Neural crest cell (in vitro differentiated cells): ENCODE results near the gene HPN. TPM values are rescaled to one million over a fixed set of nuclear protein-coding genes. Genes with fewer than 3 reads are reported as not detected.

Experiments used
- DNase-seq: peaks from one replicate; pipeline ENCODE4 v3.0.0; 2021; ENCODE audit warnings: low read depth, mixed read lengths, low spot score
- H3K27ac Mint-ChIP-seq: one replicate; pipeline ENCODE4 v1.8.0; 2021; ENCODE audit warnings: mild to moderate bottlenecking, mixed read lengths; ENCODE audit not compliant: unreplicated experiment
- H3K27me3 Mint-ChIP-seq: 2 replicates; pipeline ENCODE4 v1.8.0; 2021; ENCODE audit warnings: low read depth, mild to moderate bottlenecking, mixed read lengths
- H3K36me3 Mint-ChIP-seq: 2 replicates; pipeline ENCODE4 v1.8.0; 2021; ENCODE audit warnings: low read depth, mild to moderate bottlenecking, mixed read lengths
- H3K4me1 Mint-ChIP-seq: 2 replicates; pipeline ENCODE4 v1.8.0; 2021; ENCODE audit warnings: mixed read lengths
- H3K4me3 Mint-ChIP-seq: one replicate; pipeline ENCODE4 v1.8.0; 2021; ENCODE audit warnings: mild to moderate bottlenecking, mixed read lengths
- H3K9me3 Mint-ChIP-seq: 2 replicates; pipeline ENCODE4 v1.8.0; 2021; ENCODE audit warnings: mixed read lengths
- CTCF ChIP-seq: fragments of 200-600 bp; sonication (generic); conservative IDR thresholded peaks from 2 replicates; pipeline ENCODE4 v1.5.0; 2021; ENCODE audit warnings: antibody characterized with exemption, mild to moderate bottlenecking
- total RNA-seq: library from RNA; stranded (reverse); gene quantifications from 2 replicates; pipeline ENCODE4 v1.2.1, GENCODE V29; 2021

HPN gene
- total RNA-seq, 1 donor from 2014 or later, result 0.26 TPM

GRCh38 chr19:35068941-35069634 lies 27.6 kb downstream of the HPN start:
- H3K27ac Mint-ChIP-seq, result no peak overlapping the region
- peaks cover 19% of the 10 kb centered on the region for H3K4me1 Mint-ChIP-seq
- H3K9me3 Mint-ChIP-seq, result no peaks in the 10 kb centered on the region
- TF ChIP-seq CTCF, result no peak
- H3K36me3 Mint-ChIP-seq, result no peaks in the 10 kb centered on the region
- H3K4me3 Mint-ChIP-seq, result no peak overlapping the region
- DNase-seq, result no peak
- H3K27me3 Mint-ChIP-seq, result peaks cover 1% of the 10 kb centered on the region

- H3K36me3 Mint-ChIP-seq, result no peaks in the 10 kb centered on the region
- no peak overlapping the region for H3K4me3 Mint-ChIP-seq
- no peaks in the 10 kb centered on the region for H3K27me3 Mint-ChIP-seq
- no peaks in the 10 kb centered on the region for H3K9me3 Mint-ChIP-seq
- no peak for DNase-seq
- no peak overlapping the region for H3K27ac Mint-ChIP-seq
- TF ChIP-seq CTCF, result no peak
- peaks cover 19% of the 10 kb centered on the region for H3K4me1 Mint-ChIP-seq
Measured at GRCh38 chr19:35069696-35070095, 28.2 kb downstream of the HPN start.

- Mint-ChIP-seq H3K36me3 (no peaks in the 10 kb centered on the region), H3K27me3 (no peaks in the 10 kb centered on the region), H3K4me1 (peaks cover 19% of the 10 kb centered on the region), H3K9me3 (no peaks in the 10 kb centered on the region), H3K4me3 (no peak overlapping the region), H3K27ac (no peak overlapping the region)
- TF ChIP-seq CTCF, result no peak
- DNase-seq, result no peak
Measured at GRCh38 chr19:35070471-35070870, 28.9 kb downstream of the HPN start.

- no peaks in the 10 kb centered on the region for H3K36me3 Mint-ChIP-seq
- peaks cover 4% of the 10 kb centered on the region for H3K4me1 Mint-ChIP-seq
- no peaks in the 10 kb centered on the region for H3K27me3 Mint-ChIP-seq
- no peaks in the 10 kb centered on the region for H3K9me3 Mint-ChIP-seq
- TF ChIP-seq CTCF, result no peak
- H3K27ac Mint-ChIP-seq, result no peak overlapping the region
- no peak for DNase-seq
- H3K4me3 Mint-ChIP-seq, result no peak overlapping the region
Measured at GRCh38 chr19:35073516-35073915, 32.0 kb downstream of the HPN start.

- Mint-ChIP-seq H3K9me3 (no peaks in the 10 kb centered on the region), H3K27me3 (no peaks in the 10 kb centered on the region), H3K27ac (no peak overlapping the region), H3K4me1 (no peaks in the 10 kb centered on the region), H3K4me3 (no peak overlapping the region), H3K36me3 (no peaks in the 10 kb centered on the region)
- TF ChIP-seq CTCF, result no peak
- no peak for DNase-seq
Measured at GRCh38 chr19:35073941-35074340, 32.4 kb downstream of the HPN start.
